Spinal cord (tissue), 10 donors: ENCODE measurements around the gene GART. TPM values are rescaled to one million over a fixed set of nuclear protein-coding genes. Genes with fewer than 3 reads are reported as not detected.

Experiments
- DNase-seq, 6 donors: peaks; one replicate each; pipeline versions ENCODE4 v3.0.0 to v3.0.0-alpha.2; 2013 to 2015; ENCODE audit warnings: low spot score in 6 of 6, low read depth in 4 of 6
- H3K27ac ChIP-seq: one replicate; pipeline ENCODE4 v1.5.1; 2013; ENCODE audit warnings: low read depth, low read length, control low read depth
- H3K27me3 ChIP-seq: one replicate; pipeline ENCODE4 v1.6.1; 2013; ENCODE audit warnings: low read length; ENCODE audit not compliant: control insufficient read depth, insufficient read depth
- H3K36me3 ChIP-seq: one replicate; pipeline ENCODE4 v1.6.1; 2013; ENCODE audit warnings: low read length; ENCODE audit not compliant: control insufficient read depth, insufficient read depth
- H3K4me1 ChIP-seq: one replicate; pipeline ENCODE4 v1.6.1; 2013; ENCODE audit warnings: low read length; ENCODE audit not compliant: control insufficient read depth, insufficient read depth
- H3K4me3 ChIP-seq: one replicate; pipeline ENCODE4 v1.5.1; 2013; ENCODE audit warnings: low read depth, low read length, control low read depth
- H3K9me3 ChIP-seq: one replicate; pipeline ENCODE4 v1.6.1; 2013; ENCODE audit warnings: low read length; ENCODE audit not compliant: control insufficient read depth, insufficient read depth
- WGBS: methylation state at CpG from one replicate; pipeline ENCODE4 v1.1.5; 2013; ENCODE audit warnings: missing lambda C conversion rate; ENCODE audit not compliant: insufficient coverage; 5-methylcytosine and 5-hydroxymethylcytosine counted together
- polyA plus RNA-seq, 2 donors: library from polyadenylated mRNA; unstranded; fragments of 120-200 nt; gene quantifications; one replicate each; pipeline ENCODE4 v1.2.1, GENCODE V29; 2013; ENCODE audit not compliant: insufficient read length in 2 of 2
- total RNA-seq, 2 donors: library from RNA; depleted of rRNA in 1 of 2; stranded (reverse); fragments of 120-200 nt in 1 of 2; fragments of >200 nt in 1 of 2; gene quantifications; one replicate each; pipeline versions ENCODE4 v1.2.3 to v1.2.4, GENCODE V29; 2013 to 2014
- donor health status: healthy.

GART gene
- total and polyA plus RNA-seq, 4 donors, result 54.3 to 80.7 (median 65.8) TPM

DNA sequence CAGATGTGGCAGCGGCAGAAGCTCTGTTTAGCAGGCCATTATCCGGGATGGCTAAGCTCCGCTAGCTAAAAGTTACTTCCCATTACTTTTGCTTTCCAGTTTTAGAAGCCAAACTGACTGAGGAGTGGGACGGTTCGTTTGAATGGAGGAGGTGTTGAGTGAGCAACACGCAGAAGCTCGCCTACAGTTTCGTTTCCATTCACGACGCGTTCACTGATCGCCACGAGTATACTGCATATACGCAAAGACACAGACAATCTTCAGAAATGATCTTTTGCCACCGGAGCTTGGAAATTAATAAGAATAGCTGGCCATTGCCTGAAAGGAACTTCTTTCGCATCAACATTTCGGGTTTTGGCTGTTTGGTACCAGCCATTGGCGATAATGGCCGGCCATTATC is 15.5 kb upstream of the GART start:
- DNase-seq, result no peak
- WGBS, result 95% methylated on average over 13 of the region's 19 CpGs
- no peaks in the 10 kb centered on the region for H3K9me3 ChIP-seq
- H3K4me3 ChIP-seq, result no peak overlapping the region
- peaks cover 43% of the 10 kb centered on the region for H3K36me3 ChIP-seq
- no peaks in the 10 kb centered on the region for H3K27me3 ChIP-seq
- H3K4me1 ChIP-seq, result no peaks in the 10 kb centered on the region
- H3K27ac ChIP-seq, result no peak overlapping the region

DNA sequence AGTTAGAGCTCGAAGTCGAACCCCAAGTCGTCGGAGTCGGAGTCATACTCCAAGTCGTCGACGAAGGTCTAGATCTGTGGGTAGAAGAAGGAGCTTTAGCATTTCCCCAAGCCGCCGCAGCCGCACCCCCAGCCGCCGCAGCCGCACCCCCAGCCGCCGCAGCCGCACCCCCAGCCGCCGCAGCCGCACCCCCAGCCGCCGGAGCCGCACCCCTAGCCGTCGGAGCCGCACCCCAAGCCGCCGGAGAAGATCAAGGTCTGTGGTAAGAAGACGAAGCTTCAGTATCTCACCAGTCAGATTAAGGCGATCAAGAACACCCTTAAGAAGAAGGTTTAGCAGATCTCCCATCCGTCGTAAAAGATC is 13.0 kb upstream of the GART start:
- Histone ChIP-seq H3K4me1 (no peaks in the 10 kb centered on the region), H3K36me3 (peaks cover 64% of the 10 kb centered on the region), H3K4me3 (no peak overlapping the region), H3K27ac (no peak overlapping the region), H3K27me3 (no peaks in the 10 kb centered on the region), H3K9me3 (no peaks in the 10 kb centered on the region)
- 98% methylated on average over 21 of the region's 32 CpGs for WGBS
- no peak for DNase-seq

DNA sequence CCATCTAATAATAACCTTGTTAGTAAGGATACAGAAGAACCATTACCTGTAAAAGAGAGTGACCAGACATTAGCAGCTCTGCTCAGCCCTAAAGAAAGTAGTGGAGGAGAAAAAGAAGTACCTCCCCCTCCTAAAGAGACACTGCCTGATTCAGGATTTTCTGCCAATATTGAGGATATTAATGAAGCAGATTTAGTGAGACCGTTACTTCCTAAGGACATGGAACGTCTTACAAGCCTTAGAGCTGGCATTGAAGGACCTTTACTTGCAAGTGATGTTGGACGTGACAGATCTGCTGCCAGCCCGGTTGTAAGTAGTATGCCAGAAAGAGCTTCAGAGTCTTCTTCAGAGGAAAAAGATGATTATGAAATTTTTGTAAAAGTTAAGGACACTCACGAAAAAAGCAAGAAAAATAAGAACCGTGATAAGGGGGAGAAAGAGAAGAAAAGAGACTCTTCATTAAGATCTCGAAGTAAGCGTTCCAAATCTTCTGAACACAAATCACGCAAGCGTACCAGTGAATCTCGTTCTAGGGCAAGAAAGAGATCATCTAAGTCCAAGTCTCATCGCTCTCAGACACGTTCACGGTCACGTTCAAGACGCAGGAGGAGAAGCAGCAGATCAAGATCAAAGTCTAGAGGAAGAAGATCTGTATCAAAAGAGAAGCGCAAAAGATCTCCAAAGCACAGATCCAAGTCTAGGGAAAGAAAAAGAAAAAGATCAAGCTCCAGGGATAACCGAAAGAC is 12.5 kb upstream of the GART start:
- peaks cover 62% of the 10 kb centered on the region for H3K36me3 ChIP-seq
- WGBS, result over 99% methylated on average over 18 of the region's 18 CpGs
- no peaks in the 10 kb centered on the region for H3K27me3 ChIP-seq
- H3K27ac ChIP-seq, result no peak overlapping the region
- H3K9me3 ChIP-seq, result no peaks in the 10 kb centered on the region
- H3K4me3 ChIP-seq, result no peak overlapping the region
- no peaks in the 10 kb centered on the region for H3K4me1 ChIP-seq
- no peak for DNase-seq

DNA sequence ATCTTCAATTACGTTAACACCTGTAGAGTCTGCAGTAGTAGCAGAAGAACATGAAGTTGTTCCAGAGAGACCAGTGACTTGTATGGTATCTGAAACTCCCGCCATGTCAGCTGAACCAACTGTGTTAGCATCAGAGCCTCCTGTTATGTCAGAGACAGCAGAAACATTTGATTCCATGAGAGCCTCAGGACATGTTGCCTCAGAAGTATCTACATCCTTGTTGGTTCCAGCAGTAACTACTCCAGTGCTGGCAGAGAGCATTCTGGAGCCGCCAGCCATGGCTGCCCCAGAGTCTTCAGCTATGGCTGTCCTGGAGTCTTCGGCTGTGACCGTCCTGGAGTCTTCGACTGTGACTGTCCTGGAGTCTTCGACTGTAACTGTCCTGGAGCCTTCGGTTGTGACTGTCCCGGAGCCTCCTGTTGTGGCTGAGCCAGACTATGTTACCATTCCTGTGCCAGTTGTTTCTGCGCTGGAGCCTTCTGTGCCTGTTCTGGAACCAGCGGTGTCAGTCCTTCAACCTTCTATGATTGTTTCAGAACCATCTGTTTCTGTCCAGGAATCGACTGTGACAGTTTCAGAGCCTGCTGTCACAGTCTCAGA is 11.2 kb upstream of the GART start:
- H3K9me3 ChIP-seq, result no peaks in the 10 kb centered on the region
- 98% methylated on average over 12 of the region's 12 CpGs for WGBS
- no peaks in the 10 kb centered on the region for H3K4me1 ChIP-seq
- no peak overlapping the region for H3K4me3 ChIP-seq
- H3K27ac ChIP-seq, result no peak overlapping the region
- H3K36me3 ChIP-seq, result peaks cover 64% of the 10 kb centered on the region
- no peak for DNase-seq
- H3K27me3 ChIP-seq, result no peaks in the 10 kb centered on the region

DNA sequence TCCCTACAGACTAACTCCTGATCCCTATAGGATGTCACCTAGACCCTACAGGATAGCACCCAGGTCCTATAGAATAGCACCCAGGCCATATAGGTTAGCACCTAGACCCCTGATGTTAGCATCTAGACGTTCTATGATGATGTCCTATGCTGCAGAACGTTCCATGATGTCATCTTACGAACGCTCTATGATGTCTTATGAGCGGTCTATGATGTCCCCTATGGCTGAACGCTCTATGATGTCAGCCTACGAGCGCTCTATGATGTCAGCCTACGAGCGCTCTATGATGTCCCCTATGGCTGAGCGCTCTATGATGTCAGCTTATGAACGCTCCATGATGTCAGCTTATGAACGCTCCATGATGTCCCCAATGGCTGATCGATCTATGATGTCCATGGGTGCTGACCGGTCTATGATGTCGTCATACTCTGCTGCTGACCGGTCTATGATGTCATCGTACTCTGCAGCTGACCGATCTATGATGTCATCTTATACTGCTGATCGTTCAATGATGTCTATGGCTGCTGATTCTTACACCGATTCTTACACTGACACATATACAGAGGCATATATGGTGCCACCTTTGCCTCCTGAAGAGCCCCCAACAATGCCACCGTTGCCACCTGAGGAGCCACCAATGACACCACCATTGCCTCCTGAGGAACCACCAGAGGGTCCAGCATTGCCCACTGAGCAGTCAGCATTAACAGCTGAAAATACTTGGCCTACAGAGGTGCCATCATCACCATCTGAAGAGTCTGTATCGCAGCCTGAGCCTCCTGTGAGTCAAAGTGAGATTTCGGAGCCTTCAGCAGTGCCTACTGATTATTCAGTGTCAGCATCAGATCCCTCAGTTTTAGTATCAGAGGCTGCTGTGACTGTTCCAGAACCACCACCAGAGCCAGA is 10.4 kb upstream of the GART start:
- Histone ChIP-seq H3K9me3 (no peaks in the 10 kb centered on the region), H3K27me3 (no peaks in the 10 kb centered on the region), H3K27ac (no peak overlapping the region), H3K4me3 (no peak overlapping the region), H3K4me1 (no peaks in the 10 kb centered on the region), H3K36me3 (peaks cover 62% of the 10 kb centered on the region)
- no peak for DNase-seq
- 98% methylated on average over 24 of the region's 24 CpGs for WGBS

DNA sequence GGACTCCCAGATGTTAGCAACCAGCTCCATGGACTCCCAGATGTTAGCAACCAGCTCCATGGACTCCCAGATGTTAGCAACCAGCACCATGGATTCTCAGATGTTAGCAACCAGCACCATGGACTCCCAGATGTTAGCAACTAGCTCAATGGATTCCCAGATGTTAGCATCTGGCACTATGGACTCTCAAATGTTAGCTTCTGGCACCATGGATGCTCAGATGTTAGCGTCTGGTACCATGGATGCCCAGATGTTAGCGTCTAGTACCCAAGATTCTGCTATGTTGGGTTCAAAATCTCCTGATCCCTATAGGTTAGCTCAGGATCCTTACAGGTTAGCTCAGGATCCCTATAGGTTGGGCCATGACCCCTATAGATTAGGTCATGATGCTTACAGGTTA is 9.7 kb upstream of the GART start:
- Histone ChIP-seq H3K27ac (no peak overlapping the region), H3K9me3 (no peaks in the 10 kb centered on the region), H3K4me3 (no peak overlapping the region), H3K27me3 (no peaks in the 10 kb centered on the region), H3K4me1 (no peaks in the 10 kb centered on the region), H3K36me3 (peaks cover 64% of the 10 kb centered on the region)
- DNase-seq, result no peak
- WGBS, result 93% methylated on average over 2 of the region's 2 CpGs

DNA sequence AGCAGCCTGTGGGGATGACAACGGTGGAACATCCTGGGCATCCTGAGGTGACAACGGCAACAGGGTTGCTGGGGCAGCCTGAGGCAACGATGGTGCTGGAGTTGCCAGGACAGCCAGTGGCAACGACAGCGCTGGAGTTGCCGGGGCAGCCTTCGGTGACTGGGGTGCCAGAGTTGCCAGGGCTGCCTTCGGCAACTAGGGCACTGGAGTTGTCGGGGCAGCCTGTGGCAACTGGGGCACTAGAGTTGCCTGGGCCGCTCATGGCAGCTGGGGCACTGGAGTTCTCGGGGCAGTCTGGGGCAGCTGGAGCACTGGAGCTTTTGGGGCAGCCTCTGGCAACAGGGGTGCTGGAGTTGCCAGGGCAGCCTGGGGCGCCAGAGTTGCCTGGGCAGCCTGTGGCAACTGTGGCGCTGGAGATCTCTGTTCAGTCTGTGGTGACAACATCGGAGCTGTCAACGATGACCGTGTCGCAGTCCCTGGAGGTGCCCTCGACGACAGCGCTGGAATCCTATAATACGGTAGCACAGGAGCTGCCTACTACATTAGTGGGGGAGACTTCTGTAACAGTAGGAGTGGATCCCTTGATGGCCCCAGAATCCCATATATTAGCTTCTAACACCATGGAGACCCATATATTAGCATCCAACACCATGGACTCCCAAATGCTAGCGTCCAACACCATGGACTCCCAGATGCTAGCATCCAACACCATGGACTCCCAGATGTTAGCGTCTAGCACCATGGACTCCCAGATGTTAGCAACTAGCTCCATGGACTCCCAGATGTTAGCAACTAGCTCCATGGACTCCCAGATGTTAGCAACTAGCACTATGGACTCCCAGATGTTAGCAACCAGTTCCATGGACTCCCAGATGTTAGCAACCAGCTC is 9.1 kb upstream of the GART start:
- H3K4me1 ChIP-seq, result no peaks in the 10 kb centered on the region
- H3K4me3 ChIP-seq, result no peak overlapping the region
- H3K9me3 ChIP-seq, result no peaks in the 10 kb centered on the region
- no peak for DNase-seq
- 98% methylated on average over 19 of the region's 23 CpGs for WGBS
- H3K27me3 ChIP-seq, result no peaks in the 10 kb centered on the region
- H3K36me3 ChIP-seq, result peaks cover 65% of the 10 kb centered on the region
- no peak overlapping the region for H3K27ac ChIP-seq

DNA sequence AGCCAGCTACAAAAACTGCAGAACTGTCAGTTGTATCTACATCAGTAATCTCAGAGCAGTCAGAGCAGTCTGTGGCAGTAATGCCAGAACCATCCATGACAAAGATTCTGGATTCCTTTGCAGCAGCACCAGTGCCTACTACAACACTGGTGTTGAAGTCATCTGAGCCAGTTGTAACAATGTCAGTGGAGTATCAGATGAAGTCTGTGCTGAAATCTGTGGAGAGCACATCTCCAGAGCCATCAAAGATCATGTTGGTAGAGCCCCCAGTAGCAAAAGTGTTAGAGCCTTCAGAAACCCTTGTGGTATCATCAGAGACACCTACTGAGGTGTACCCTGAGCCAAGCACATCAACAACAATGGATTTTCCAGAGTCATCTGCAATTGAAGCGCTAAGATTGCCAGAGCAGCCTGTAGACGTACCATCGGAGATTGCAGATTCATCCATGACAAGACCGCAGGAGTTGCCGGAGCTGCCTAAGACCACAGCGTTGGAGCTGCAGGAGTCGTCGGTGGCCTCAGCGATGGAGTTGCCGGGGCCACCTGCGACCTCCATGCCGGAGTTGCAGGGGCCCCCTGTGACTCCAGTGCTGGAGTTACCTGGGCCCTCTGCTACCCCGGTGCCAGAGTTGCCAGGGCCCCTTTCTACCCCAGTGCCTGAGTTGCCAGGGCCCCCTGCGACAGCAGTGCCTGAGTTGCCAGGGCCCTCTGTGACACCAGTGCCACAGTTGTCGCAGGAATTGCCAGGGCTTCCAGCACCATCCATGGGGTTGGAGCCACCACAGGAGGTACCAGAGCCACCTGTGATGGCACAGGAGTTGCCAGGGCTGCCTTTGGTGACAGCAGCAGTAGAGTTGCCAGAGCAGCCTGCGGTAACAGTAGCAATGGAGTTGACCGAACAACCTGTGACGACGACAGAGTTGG is 8.2 kb upstream of the GART start:
- no peaks in the 10 kb centered on the region for H3K4me1 ChIP-seq
- 98% methylated on average over 19 of the region's 19 CpGs for WGBS
- no peak overlapping the region for H3K4me3 ChIP-seq
- no peaks in the 10 kb centered on the region for H3K9me3 ChIP-seq
- H3K27ac ChIP-seq, result no peak overlapping the region
- no peaks in the 10 kb centered on the region for H3K27me3 ChIP-seq
- no peak for DNase-seq
- peaks cover 64% of the 10 kb centered on the region for H3K36me3 ChIP-seq
